Trophoblast cell (in vitro differentiated cells and primary cell): Measurements from ENCODE around the gene TSPAN9.

ENCODE experiments used
- DNase-seq, 2 donors: peaks; one replicate each; pipeline ENCODE4 v3.0.0-alpha.2; 2016
- H2AFZ ChIP-seq: 2 replicates; pipeline ENCODE4 v1.6.1; 2013; ENCODE audit warnings: low read length, moderate library complexity, mild to moderate bottlenecking; ENCODE audit not compliant: insufficient read depth, poor library complexity
- H2AK5ac ChIP-seq: 2 replicates; pipeline ENCODE4 v1.6.1; 2013; ENCODE audit warnings: mild to moderate bottlenecking, low read length
- H2BK120ac ChIP-seq: 2 replicates; pipeline ENCODE4 v1.6.1; 2013; ENCODE audit warnings: low read length, mild to moderate bottlenecking, moderate library complexity; ENCODE audit not compliant: insufficient read depth, poor library complexity
- H2BK12ac ChIP-seq: 2 replicates; pipeline ENCODE4 v1.6.1; 2013; ENCODE audit warnings: mild to moderate bottlenecking, low read length, moderate library complexity
- H2BK5ac ChIP-seq: 2 replicates; pipeline ENCODE4 v1.6.1; 2013; ENCODE audit warnings: low read length, low read depth, moderate library complexity, mild to moderate bottlenecking; ENCODE audit not compliant: poor library complexity
- H3K14ac ChIP-seq: 2 replicates; pipeline ENCODE4 v1.6.1; 2013; ENCODE audit warnings: mild to moderate bottlenecking, low read length
- H3K18ac ChIP-seq: 2 replicates; pipeline ENCODE4 v1.6.1; 2013; ENCODE audit warnings: mild to moderate bottlenecking, low read length
- H3K23ac ChIP-seq: 2 replicates; pipeline ENCODE4 v1.6.1; 2013; ENCODE audit warnings: low read length
- H3K27ac ChIP-seq: 2 replicates; pipeline ENCODE4 v1.5.1; 2013; ENCODE audit warnings: low read depth, mild to moderate bottlenecking, inconsistent platforms, low read length, moderate library complexity
- H3K27me3 ChIP-seq: 2 replicates; pipeline ENCODE4 v1.6.1; 2013; ENCODE audit warnings: inconsistent platforms, mild to moderate bottlenecking, low read length, moderate library complexity; ENCODE audit not compliant: insufficient read depth
- H3K36me3 ChIP-seq, 2 experiments: 1 replicate in 1 of 2; 2 replicates in 1 of 2; pipeline ENCODE4 v1.6.1; 2013; ENCODE audit warnings: low read length in 2 of 2, mild to moderate bottlenecking in 2 of 2, moderate library complexity in 1 of 2; ENCODE audit not compliant: insufficient read depth in 2 of 2, control insufficient read depth in 1 of 2
- H3K4ac ChIP-seq: 2 replicates; pipeline ENCODE4 v1.6.1; 2013; ENCODE audit warnings: low read depth, mild to moderate bottlenecking, low read length, moderate library complexity
- H3K4me1 ChIP-seq, 2 experiments: 1 replicate in 1 of 2; 2 replicates in 1 of 2; pipeline ENCODE4 v1.6.1; 2013; ENCODE audit warnings: low read length in 2 of 2, mild to moderate bottlenecking in 2 of 2, moderate library complexity in 1 of 2; ENCODE audit not compliant: insufficient read depth in 2 of 2, control insufficient read depth in 1 of 2
- H3K4me2 ChIP-seq: 2 replicates; pipeline ENCODE4 v1.6.1; 2013; ENCODE audit warnings: inconsistent platforms, mild to moderate bottlenecking, low read length, moderate library complexity
- H3K4me3 ChIP-seq: 2 replicates; pipeline ENCODE4 v1.5.1; 2013; ENCODE audit warnings: mild to moderate bottlenecking, low read depth, low read length, inconsistent platforms
- H3K79me1 ChIP-seq: one replicate; pipeline ENCODE4 v1.6.1; 2013; ENCODE audit warnings: low read length
- H3K79me2 ChIP-seq: 2 replicates; pipeline ENCODE4 v1.6.1; 2013; ENCODE audit warnings: low read length, mild to moderate bottlenecking; ENCODE audit not compliant: control insufficient read depth, insufficient read depth, poor library complexity
- H3K9ac ChIP-seq: 2 replicates; pipeline ENCODE4 v1.6.1; 2013; ENCODE audit warnings: mild to moderate bottlenecking, low read length
- H3K9me3 ChIP-seq: 2 replicates; pipeline ENCODE4 v1.6.1; 2013; ENCODE audit warnings: low read depth, mild to moderate bottlenecking, control low read depth, inconsistent platforms, low read length; ENCODE audit not compliant: insufficient read depth
- H4K12ac ChIP-seq: 2 replicates; pipeline ENCODE4 v1.6.1; 2013; ENCODE audit warnings: low read depth, mild to moderate bottlenecking, low read length, moderate library complexity
- H4K8ac ChIP-seq: 2 replicates; pipeline ENCODE4 v1.6.1; 2013; ENCODE audit warnings: low read depth, mild to moderate bottlenecking, low read length, moderate library complexity
- H4K91ac ChIP-seq: one replicate; pipeline ENCODE4 v1.6.1; 2013; ENCODE audit warnings: low read depth, mild to moderate bottlenecking, low read length, moderate library complexity
- WGBS: extraction: QIAGEN DNeasy Blood & Tissue Kit; methylation state at CpG from one replicate; pipeline ENCODE4 v1.1.7; 2013; ENCODE audit warnings: missing lambda C conversion rate; ENCODE audit not compliant: insufficient read length, insufficient coverage; ENCODE audit errors: extremely low coverage; 5-methylcytosine and 5-hydroxymethylcytosine counted together

The TSPAN9 gene

GRCh38 chr12:3184485-3184884 lies 107.3 kb downstream of the TSPAN9 start:
- WGBS = no CpG with 5 or more reads among the region's 12 CpGs
- H3K4ac ChIP-seq = no peak overlapping the region

GRCh38 chr12:3185260-3185870 lies 108.2 kb downstream of the TSPAN9 start:
- no CpG with 5 or more reads among the region's 11 CpGs for WGBS
- Histone ChIP-seq H3K27ac (no peak overlapping the region), H2BK120ac (no peak overlapping the region), H3K14ac (no peak overlapping the region), H3K9me3 (no peaks in the 10 kb centered on the region), H2AK5ac (no peak overlapping the region), H3K4me2 (no peak overlapping the region), H3K4me3 (no peak overlapping the region), H3K18ac (no peak overlapping the region), H3K79me2 (no peaks in the 10 kb centered on the region), H3K23ac (no peak overlapping the region), H3K4me1 (no peaks in the 10 kb centered on the region), H2AFZ (no peak overlapping the region), H3K27me3 (no peaks in the 10 kb centered on the region), H4K12ac (no peak overlapping the region), H2BK12ac (no peak overlapping the region), H2BK5ac (no peak overlapping the region), H3K9ac (no peak overlapping the region), H4K91ac (no peak overlapping the region), H3K79me1 (no peaks in the 10 kb centered on the region), H4K8ac (no peak overlapping the region), H3K36me3 (no peaks in the 10 kb centered on the region), H3K4ac (no peak overlapping the region)
- no peak for DNase-seq

More at GRCh38 chr12:3184485-3184884, 107.3 kb downstream of the TSPAN9 start:
- Histone ChIP-seq H3K27me3 (no peaks in the 10 kb centered on the region), H3K27ac (no peak overlapping the region), H3K4me2 (no peak overlapping the region), H3K9ac (no peak overlapping the region), H3K79me1 (no peaks in the 10 kb centered on the region), H3K14ac (no peak overlapping the region), H2AFZ (no peak overlapping the region), H3K9me3 (no peaks in the 10 kb centered on the region), H4K91ac (no peak overlapping the region), H3K18ac (no peak overlapping the region), H3K36me3 (no peaks in the 10 kb centered on the region), H3K4me1 (no peaks in the 10 kb centered on the region), H2BK5ac (no peak overlapping the region), H3K4me3 (no peak overlapping the region), H3K23ac (no peak overlapping the region), H4K12ac (no peak overlapping the region), H2AK5ac (no peak overlapping the region), H2BK12ac (no peak overlapping the region), H4K8ac (no peak overlapping the region), H3K79me2 (no peaks in the 10 kb centered on the region), H2BK120ac (no peak overlapping the region)
- no peak for DNase-seq

GRCh38 chr12:3186546-3187215 lies 109.5 kb downstream of the TSPAN9 start:
- H4K91ac ChIP-seq = no peak overlapping the region
- H2AK5ac ChIP-seq = no peak overlapping the region
- no peaks in the 10 kb centered on the region for H3K36me3 ChIP-seq
- no peak overlapping the region for H3K18ac ChIP-seq
- no CpG with 5 or more reads among the region's 6 CpGs for WGBS
- no peak overlapping the region for H2BK120ac ChIP-seq
- no peak overlapping the region for H2AFZ ChIP-seq
- no peak overlapping the region for H3K4ac ChIP-seq
- H3K4me3 ChIP-seq = no peak overlapping the region
- H3K9me3 ChIP-seq = no peaks in the 10 kb centered on the region
- H3K23ac ChIP-seq = no peak overlapping the region
- H4K12ac ChIP-seq = no peak overlapping the region
- no peak overlapping the region for H2BK5ac ChIP-seq
- H3K79me2 ChIP-seq = no peaks in the 10 kb centered on the region
- H3K4me1 ChIP-seq = peaks cover 0 to 2% of the 10 kb centered on the region in 2 experiments
- H3K79me1 ChIP-seq = no peaks in the 10 kb centered on the region
- no peak overlapping the region for H2BK12ac ChIP-seq
- no peak overlapping the region for H3K14ac ChIP-seq
- no peak overlapping the region for H3K9ac ChIP-seq
- no peaks in the 10 kb centered on the region for H3K27me3 ChIP-seq
- H3K27ac ChIP-seq = no peak overlapping the region
- DNase-seq = no peak
- H4K8ac ChIP-seq = no peak overlapping the region
- no peak overlapping the region for H3K4me2 ChIP-seq

GRCh38 chr12:3187846-3188770 lies 110.9 kb downstream of the TSPAN9 start:
- no CpG with 5 or more reads among the region's 17 CpGs for WGBS

More at GRCh38 chr12:3187846-3188770, 110.9 kb downstream of the TSPAN9 start:
- no peak overlapping the region for H3K27ac ChIP-seq
- no peak overlapping the region for H3K14ac ChIP-seq
- H3K27me3 ChIP-seq = no peaks in the 10 kb centered on the region
- H2BK120ac ChIP-seq = no peak overlapping the region
- no peaks in the 10 kb centered on the region for H3K79me2 ChIP-seq
- peaks cover 0 to 2% of the 10 kb centered on the region in 2 experiments for H3K4me1 ChIP-seq
- H3K23ac ChIP-seq = no peak overlapping the region
- H3K4me2 ChIP-seq = no peak overlapping the region
- H2BK5ac ChIP-seq = no peak overlapping the region
- H3K18ac ChIP-seq = no peak overlapping the region
- H4K91ac ChIP-seq = no peak overlapping the region
- no peak overlapping the region for H4K8ac ChIP-seq
- no peaks in the 10 kb centered on the region for H3K9me3 ChIP-seq
- H3K4me3 ChIP-seq = no peak overlapping the region
- no peak overlapping the region for H2AFZ ChIP-seq
- H3K9ac ChIP-seq = no peak overlapping the region
- H3K79me1 ChIP-seq = no peaks in the 10 kb centered on the region
- H2BK12ac ChIP-seq = no peak overlapping the region
- no peak overlapping the region for H2AK5ac ChIP-seq
- DNase-seq = no peak
- H3K4ac ChIP-seq = no peak overlapping the region
- no peak overlapping the region for H4K12ac ChIP-seq
- no peaks in the 10 kb centered on the region for H3K36me3 ChIP-seq
